GM12878 (cell line): ENCODE results near the gene INTS7.

ENCODE experiments used
- BHLHE40 ChIP-seq, 2 experiments: fragments of 450-650 bp in 1 of 2; IDR thresholded peaks; 2 replicates each; pipeline ENCODE4 v1.6.1; 2011 to 2017; ENCODE audit warnings: low read depth in 2 of 2, borderline replicate concordance in 1 of 2, improper control_type of control experiment in 1 of 2, low read length in 1 of 2, mild to moderate bottlenecking in 1 of 2
- CTCF ChIP-seq, 3 experiments: IDR thresholded peaks in 2 of 3; conservative IDR thresholded peaks in 1 of 3; 2 replicates each; pipeline ENCODE4 v1.5.1; 2011; ENCODE audit warnings: low read depth in 3 of 3, low read length in 3 of 3, mild to moderate bottlenecking in 3 of 3, control low read depth in 2 of 3, moderate library complexity in 2 of 3, inconsistent platforms in 1 of 3, mixed read lengths in 1 of 3; ENCODE audit not compliant: control insufficient read depth in 2 of 3, insufficient read depth in 1 of 3; ENCODE audit errors: extremely low read depth in 1 of 3
- E4F1 ChIP-seq: fragments of 450-650 bp; IDR thresholded peaks from 2 replicates; pipeline ENCODE4 v1.6.1; 2018; ENCODE audit warnings: borderline replicate concordance, mild to moderate bottlenecking; ENCODE audit not compliant: partially characterized antibody
- ELK1 ChIP-seq: IDR thresholded peaks from 2 replicates; pipeline ENCODE4 v1.6.1; 2012; ENCODE audit warnings: low read depth, low read length, improper control_type of control experiment
- GABPA ChIP-seq: IDR thresholded peaks from 2 replicates; pipeline ENCODE4 v1.6.1; 2014; ENCODE audit warnings: antibody characterized with exemption, low read depth, mild to moderate bottlenecking, inconsistent platforms
- JUND ChIP-seq: IDR thresholded peaks from 2 replicates; pipeline ENCODE4 v1.6.1; 2012; ENCODE audit warnings: low read depth, mild to moderate bottlenecking, low read length, improper control_type of control experiment, moderate library complexity
- LARP7 ChIP-seq: fragments of 450-650 bp; IDR thresholded peaks from 2 replicates; pipeline ENCODE4 v1.6.1; 2017; ENCODE audit warnings: mild to moderate bottlenecking
- MEF2A ChIP-seq: IDR thresholded peaks from 2 replicates; pipeline ENCODE4 v1.6.1; 2011; ENCODE audit warnings: low read depth, mild to moderate bottlenecking, low read length, moderate library complexity; ENCODE audit not compliant: insufficient read depth
- NFYB ChIP-seq: IDR thresholded peaks from 2 replicates; pipeline ENCODE4 v1.6.1; 2011; ENCODE audit warnings: low read depth, mild to moderate bottlenecking, low read length, improper control_type of control experiment, moderate library complexity; ENCODE audit not compliant: insufficient read depth
- PML ChIP-seq: IDR thresholded peaks from 2 replicates; pipeline ENCODE4 v1.6.1; 2012; ENCODE audit warnings: low read length, inconsistent platforms
- POLR2A ChIP-seq: IDR thresholded peaks from 2 replicates; pipeline ENCODE4 v1.6.1; 2011; ENCODE audit warnings: low read depth, mild to moderate bottlenecking, low read length
- ZNF274 ChIP-seq: IDR thresholded peaks from one replicate; pipeline ENCODE4 v1.8.0; 2011; ENCODE audit not compliant: insufficient read length, insufficient read depth

- TF ChIP-seq CTCF (IDR thresholded peaks at IDR 0.05 in 2 of 3, conservative IDR thresholded peaks at IDR 0.05 in 1 of 3; ENCODE audit: control insufficient read depth in 2 of 3, extremely low read depth in 1 of 3, insufficient read depth in 1 of 3, low read depth in 3 of 3, low read length in 3 of 3) (no peak), GABPA (no peak), LARP7 (no peak), ELK1 (no peak), BHLHE40 (IDR thresholded peaks at IDR 0.05; ENCODE audit: borderline replicate concordance in 1 of 2, low read depth in 2 of 2, low read length in 1 of 2) (no peak), NFYB (no peak), PML (no peak), JUND (no peak), E4F1 (no peak), ZNF274 (no peak), POLR2A (no peak), MEF2A (no peak)
Measured at GRCh38 chr1:211891708-211892107, 143.6 kb downstream of the INTS7 start.
